GM12892 (cell line): ENCODE results near the gene EPB41L2.

Experiments used
- POLR2A ChIP-seq: IDR thresholded peaks from 2 replicates; pipeline ENCODE4 v1.6.1; 2011; ENCODE audit warnings: low read depth, low read length, control low read depth
- POLR2AphosphoS5 ChIP-seq: IDR thresholded peaks from 2 replicates; pipeline ENCODE4 v1.6.1; 2011; ENCODE audit warnings: low read depth, low read length, control low read depth

- TF ChIP-seq POLR2AphosphoS5 (no peak), POLR2A (no peak)
Measured at GRCh38 chr6:130928158-130928912, 134.7 kb downstream of the EPB41L2 start.
